GM19023 (cell line): ENCODE measurements around the gene FAM241B.

Experiments used
- ATAC-seq: cut with Tn5 transposase; IDR thresholded peaks from one replicate; pipeline ENCODE4 v1.9.1; 2021; ENCODE audit warnings: mild to moderate bottlenecking, moderate library complexity; ENCODE audit not compliant: unreplicated experiment

The FAM241B gene

GRCh38 chr10:69633673-69634635 is 3.9 kb downstream of the FAM241B start:
- ATAC-seq, result no peak

DNA sequence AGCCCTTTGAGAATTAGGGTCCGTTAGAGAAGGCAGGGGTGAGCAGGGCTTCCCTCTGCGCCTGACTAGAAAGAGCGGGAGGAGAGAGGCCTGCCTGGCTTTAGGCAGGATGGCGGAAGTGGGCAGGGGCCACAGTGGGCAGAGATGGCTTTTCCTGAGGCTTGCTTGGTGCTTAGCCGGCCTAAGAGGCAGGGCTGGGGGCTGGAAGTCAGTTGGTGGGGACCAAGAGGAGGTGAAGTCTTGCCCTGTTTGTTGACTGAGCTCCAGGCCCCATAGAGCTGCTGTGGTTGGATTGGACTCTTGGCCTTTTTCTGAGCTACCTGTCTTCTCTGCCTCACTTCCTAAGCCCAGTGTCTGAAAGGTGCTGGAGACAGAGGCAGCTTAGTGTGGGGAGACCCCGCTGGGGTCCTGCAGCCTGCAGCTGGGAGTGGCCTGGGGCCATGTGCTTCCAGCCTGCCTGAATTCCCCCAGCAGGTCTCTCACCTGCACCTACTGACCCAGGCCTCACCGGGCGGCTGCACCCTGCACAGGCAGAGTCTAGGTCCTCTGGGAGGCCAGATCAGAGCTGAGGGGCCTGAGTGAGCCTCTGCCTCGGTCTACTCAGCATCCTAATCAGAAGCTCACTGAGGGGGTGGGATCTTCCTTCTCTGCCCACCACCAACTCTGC is 4.8 kb downstream of the FAM241B start:
- no peak for ATAC-seq

DNA sequence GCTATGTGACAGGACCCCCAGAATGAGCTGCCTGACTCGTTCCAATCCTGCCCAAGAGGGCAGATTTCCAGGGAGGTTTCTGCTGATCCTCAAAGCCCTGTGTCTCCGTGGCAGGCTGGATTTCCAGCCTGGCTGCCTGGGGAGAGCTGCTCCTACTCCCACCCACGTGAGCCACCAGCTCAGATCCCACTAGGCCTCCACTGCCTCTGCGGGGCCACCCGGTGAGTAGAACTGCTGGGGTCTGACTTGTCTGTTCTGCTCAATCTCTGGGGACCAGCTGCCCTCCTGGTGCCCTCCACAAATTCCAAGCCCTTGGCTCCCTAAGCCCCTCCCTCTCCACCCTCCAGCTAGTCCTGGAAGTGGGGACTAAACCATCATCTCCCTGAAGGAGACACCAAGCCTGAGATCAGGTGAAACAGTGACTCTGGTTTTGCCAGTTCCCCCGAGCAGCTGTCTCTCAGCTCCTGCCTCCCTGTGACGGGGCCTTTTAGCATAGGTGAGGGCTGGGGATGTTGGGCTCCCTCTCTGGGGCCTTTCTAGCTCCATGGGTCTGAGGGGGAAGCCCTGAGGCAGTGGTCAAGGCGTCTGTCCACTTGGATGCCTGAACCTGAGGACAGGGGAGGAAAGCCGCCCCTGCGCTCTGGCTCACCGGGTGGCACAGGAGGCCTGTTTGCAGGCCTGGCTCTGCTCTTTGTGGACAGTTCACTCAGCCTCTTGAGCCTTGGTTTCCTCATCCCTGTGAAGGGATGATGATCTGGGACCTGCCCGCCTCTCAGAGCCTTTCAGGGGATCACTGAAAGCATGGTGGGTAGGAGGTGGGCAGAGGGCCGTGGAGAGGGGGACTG is 5.6 kb downstream of the FAM241B start:
- ATAC-seq, result no peak

GRCh38 chr10:69636273-69636575 is 6.2 kb downstream of the FAM241B start:
- no peak for ATAC-seq

DNA sequence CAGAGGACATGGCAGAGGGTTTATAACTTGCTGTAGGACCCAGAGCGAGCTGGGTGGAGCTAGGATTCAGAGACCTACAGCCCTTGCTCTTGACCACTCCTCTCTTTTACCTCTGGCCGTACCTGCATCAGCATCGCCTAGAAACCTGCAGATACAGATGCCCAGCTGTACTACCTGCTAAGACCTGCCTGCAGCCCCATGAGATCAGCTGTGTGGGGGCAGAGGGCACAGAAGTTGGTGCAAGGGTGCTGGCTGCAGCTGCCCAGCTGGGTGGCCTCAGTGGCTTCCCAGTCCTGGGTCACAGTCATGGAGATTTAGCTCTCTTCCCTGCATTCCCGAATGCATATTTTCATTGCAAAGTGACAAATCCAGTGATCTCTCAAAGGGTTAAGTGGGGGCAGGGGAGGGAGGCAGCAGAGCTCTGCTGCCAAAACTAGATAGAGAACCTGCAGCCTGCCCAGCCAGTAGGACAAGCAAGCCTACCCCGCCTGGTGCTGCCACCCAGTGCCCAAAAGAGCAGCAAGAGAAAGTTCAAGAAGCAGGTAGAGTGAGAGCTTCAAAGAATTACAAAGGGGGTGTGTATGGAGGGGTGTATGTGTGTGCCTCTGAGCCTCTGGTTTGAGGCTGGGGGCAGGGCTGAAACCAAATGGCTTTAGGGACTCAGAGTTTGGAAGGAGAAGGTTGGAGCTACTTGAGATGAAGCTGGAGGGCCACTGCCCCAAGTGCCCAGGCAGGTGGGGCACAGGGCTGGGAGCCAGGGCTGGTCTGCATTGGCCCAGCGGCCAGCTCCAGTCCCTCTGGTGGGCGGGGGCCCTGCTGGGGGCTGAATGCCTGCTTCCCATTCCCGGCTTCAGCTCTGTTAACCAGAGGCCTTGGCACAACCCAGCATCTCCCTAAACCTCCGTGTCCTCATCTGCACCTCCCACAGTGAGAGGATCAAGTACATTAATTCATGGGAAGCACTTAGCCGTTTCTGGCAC is 6.9 kb downstream of the FAM241B start:
- no peak for ATAC-seq

- no peak for ATAC-seq
Measured at GRCh38 chr10:69638642-69639041, 8.6 kb downstream of the FAM241B start.

DNA sequence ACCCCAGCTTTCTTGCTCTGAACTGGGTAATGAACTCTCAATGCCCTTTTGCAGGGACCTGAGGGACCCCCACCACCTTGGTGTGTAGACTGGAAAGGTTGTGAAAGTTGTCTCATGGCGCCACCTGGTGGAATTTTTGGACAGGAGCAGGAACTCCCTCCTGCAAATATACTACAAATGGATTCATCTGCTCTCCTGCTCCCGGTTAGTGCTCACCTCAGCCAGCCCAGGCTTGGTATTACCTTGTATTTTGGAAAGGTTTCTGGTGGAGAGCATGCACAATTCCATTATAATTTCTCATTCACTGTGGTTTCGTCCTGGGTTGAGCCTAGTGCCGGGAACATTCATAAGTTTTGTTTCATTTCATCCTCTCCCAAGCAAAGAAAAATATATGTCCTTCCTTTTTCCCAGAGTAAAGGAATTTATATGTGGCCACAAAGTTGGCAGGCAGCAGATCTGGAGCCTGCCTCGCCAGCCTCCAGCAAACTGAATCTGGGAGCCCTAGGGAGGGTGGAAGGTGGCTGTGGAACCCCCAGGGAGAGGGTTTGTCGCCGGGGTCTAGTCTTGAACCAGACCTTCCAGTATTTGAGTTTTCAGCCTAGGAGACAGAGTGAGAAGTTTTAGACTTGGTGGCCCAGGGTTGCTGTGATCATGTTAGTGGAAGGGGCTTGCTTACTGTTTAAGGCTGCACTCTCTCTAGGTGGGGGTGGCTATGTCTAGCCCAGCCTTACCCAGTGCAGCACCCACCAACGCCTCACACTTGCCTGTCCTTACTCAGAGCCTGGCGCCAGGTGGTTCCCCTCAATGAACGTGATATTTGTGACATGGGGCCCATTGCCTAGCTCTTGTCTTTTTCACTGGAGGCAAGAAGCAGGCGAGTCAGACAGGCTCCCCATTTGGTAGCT is 9.5 kb downstream of the FAM241B start:
- ATAC-seq, result no peak

DNA sequence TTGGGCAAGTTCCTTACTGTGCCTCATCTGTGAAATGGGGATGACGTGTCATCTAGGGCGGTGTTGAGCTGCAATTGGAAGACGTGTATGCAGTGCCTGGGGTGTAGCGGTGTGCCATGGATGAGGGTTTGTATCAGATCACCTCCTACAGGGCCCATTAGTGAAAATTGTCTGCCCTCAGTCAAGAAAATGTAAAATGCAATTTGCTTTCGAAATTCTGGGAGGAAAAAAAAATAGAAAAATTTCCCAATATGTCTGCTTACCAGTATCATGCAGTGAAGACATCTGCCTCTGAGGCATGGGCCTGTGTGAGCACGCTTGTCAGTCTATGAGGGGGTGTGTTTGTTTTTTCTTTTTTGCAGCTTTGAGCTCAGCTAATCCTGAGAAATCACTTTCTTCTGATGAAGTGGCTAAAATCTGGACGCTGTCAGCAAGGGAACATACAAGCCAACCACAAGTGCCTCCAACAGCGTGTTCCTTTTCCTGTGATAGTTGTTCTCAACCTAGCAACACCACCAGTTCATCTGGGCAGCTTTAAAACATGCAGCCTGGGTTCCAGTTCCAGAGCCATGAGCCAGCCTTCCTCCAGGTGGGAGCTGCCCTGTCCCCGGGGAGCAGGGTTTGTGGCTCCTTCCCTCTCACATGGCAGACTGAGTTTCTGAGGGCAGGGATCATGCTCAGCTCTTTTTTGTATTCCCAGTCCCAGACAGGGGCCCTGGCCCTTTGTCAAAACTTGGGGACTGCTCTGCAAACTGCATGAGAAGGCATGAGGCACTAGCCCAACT is 10.3 kb downstream of the FAM241B start:
- no peak for ATAC-seq

- ATAC-seq, result no peak
Measured at GRCh38 chr10:69641261-69641980, 11.4 kb downstream of the FAM241B start.

GRCh38 chr10:69642747-69643146 is 12.7 kb downstream of the FAM241B start:
- ATAC-seq, result no peak

- no peak for ATAC-seq
Measured at GRCh38 chr10:69643779-69644657, 14.0 kb downstream of the FAM241B start.

DNA sequence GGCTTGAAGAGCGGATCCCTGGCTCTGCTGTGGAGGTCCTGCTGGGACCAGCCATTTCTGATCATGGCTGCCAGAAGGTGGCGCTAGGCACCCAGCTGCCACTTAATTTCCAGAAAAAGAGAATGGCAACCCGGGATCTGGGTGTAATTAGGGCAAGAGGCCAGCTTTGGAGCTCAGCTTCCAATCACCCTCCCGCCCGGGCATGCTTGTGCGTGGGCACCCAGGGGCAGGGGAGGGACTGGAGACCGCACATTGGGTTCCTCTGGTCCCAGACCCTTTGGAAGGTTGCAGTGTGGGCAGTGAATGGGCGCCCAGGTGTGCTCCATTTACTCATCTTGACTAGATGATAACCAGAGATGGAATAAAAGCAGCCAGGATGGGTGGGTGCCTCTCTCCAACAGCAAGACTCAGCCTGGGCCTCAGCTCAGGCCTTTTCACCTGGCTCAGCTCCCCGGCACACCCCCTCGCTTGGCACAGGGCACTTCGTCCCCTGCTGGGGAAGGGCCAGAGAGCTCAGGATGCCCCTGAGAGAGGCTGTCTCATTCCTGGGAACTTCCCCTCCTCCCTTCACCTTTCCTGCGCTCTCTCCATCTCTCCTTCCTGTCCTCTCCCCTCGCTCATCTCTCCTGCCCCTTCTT is 14.7 kb downstream of the FAM241B start:
- no peak for ATAC-seq

DNA sequence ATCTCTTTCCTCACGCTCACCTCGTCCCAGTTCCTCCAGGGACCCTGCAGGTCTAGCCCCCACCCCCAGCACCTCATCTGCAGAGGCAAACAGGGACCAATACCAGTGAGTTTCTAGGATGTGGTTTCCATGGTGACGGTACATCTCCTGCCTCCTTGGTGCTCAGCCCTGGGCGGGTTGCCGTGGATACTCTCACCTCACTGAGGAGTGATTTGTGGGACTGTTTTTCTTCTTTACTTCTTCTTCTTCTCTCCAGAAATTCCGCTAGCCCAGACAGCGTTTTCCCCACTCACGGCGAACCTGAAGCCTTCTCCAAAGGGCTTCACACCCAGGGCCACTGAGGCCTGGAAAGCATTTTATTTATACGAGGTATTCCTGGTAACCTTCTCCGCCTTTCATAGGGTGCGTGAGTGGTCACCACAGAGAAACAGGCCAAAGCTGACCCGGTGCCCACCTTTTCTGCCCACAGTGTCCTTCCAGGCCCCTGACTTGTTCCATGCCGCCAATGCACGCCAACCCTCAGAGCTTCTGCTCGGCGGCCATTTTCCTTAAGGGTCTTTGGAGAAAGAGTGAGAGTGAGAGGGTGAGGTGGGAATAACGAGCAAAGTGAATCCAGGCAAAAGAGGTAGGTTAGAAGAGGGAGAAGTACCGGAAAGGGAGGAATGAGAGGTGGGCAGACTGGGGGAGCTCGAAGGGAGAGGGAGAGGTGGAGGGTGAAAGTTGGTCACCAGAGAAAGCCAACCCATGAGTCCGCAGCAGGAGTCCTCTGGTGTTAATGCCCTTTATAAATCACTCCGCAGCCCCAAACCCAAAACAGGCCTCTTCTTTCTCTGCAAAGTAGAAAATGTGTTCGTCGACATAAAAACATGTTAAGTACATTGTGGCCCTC is 15.5 kb downstream of the FAM241B start:
- no peak for ATAC-seq

GRCh38 chr10:69646185-69647060 is 16.4 kb downstream of the FAM241B start:
- ATAC-seq, result no peak
